GM19395 (cell line): ENCODE data around the gene COL18A1.

Experiments
- ATAC-seq: cut with Tn5 transposase; IDR thresholded peaks from one replicate; pipeline ENCODE4 v1.9.1; 2021; ENCODE audit warnings: mild to moderate bottlenecking, moderate library complexity; ENCODE audit not compliant: unreplicated experiment

The COL18A1 gene

GRCh38 chr21:45381865-45382696 lies 22.9 kb upstream of the COL18A1 start:
- ATAC-seq: no peak

- no peak for ATAC-seq
These were observed 22.3 kb upstream of the COL18A1 start for GRCh38 chr21:45382697-45382997.

GRCh38 chr21:45383111-45383614 lies 21.8 kb upstream of the COL18A1 start:
- no peak for ATAC-seq

GRCh38 chr21:45383615-45384201 lies 21.3 kb upstream of the COL18A1 start:
- no peak for ATAC-seq

GRCh38 chr21:45384656-45385548 lies 20.1 kb upstream of the COL18A1 start:
- no peak for ATAC-seq

DNA sequence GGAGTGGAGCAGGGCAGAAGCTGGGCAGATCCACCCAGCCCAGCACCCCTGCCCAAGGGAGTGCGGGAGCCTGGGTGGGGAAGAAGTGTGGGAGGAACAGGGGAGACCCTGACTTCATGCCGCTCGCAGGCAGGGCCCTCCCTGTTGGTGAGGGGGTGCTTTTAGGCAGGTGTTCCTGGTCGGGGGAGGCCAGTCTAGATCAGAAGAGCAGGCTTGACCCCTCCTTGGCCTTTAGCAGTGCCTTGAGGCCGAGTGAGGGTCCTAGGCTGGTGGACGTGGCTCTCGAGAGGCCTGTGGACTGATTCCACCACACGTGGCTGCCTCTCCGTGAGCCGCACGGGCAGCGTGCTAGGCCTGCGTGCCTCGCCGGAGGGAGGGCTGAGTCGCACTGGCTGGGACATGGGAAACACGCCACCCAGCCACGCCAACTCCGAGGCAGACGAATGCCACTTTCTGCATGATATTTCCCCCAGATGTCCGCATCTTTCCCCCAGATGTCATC lies 19.4 kb upstream of the COL18A1 start:
- ATAC-seq: no peak

- ATAC-seq: no peak
These were observed 18.6 kb upstream of the COL18A1 start for GRCh38 chr21:45386336-45386727.

- no peak for ATAC-seq
These were observed 18.1 kb upstream of the COL18A1 start for GRCh38 chr21:45386728-45387371.

DNA sequence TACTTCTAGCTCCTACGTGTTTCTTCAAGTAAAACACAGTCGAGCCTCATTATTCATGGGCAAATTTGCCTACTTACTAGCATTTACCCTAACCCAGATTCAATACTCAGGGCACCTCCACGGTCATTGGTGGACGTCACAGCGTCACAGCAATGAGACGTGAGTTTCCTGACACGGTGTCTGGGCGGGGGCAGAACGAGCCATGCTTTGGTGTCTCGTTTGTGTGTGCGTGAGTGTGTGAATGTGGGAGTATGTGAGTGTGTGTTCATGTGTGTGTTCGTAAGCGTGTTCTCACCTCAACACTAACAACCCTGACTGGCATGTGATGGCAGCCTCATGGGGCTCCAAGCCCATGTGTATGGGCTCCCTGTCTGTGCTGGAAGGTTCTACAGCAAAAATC lies 17.5 kb upstream of the COL18A1 start:
- no peak for ATAC-seq

DNA sequence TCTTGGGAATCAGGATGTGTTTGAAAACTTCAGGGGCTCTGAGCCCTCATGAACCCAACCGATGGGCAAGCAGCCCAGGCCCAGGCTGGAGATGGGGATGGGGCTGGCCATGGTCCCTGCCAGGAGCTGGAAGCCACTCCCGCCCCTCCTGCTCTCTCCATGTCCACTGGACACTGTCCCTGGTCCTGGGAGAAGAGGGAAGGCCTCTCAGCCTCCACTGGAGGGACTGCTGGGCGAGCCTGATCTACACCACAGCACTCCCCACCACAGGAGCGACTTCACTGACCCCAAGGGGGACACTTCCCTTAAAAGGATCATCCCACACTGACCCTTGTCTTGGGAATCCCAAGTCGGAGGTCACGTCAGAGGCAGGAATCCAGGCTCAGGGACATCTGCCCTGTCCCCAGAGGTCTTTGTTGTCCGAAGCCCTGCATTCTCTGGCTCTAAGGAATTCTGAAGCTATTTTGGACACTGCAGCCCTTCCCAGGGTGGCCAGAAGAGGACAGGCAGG lies 16.9 kb upstream of the COL18A1 start:
- no peak for ATAC-seq

DNA sequence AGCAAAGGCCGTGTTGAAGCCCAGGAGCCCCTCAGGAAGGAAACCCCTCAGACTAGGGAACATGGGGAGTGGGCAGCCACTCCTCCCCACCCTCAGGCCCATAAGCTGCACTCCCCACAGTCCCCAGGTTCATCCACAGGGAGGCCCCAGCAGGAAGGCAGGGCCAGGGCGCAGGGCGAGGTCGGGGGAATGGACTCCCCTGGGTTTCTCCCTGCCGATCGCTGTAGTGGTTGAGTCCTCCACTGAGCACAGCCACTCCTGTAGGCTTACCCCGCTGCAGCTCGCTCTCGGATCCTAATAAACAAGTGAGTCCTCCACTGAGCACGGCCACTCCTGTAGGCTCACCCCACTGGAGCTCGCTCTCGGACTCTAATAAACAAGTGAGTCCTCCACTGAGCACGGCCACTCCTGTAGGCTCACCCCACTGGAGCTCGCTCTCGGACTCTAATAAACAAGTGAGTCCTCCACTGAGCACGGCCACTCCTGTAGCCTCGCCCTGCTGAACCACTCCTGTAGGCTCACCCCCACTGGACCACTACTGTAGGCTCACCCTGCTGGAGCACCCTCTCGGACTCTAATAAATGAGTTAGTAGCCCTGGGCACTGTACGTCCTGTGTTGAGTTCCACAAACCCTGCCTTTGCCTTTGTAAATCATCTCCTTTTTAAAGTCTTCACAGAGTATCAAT lies 16.2 kb upstream of the COL18A1 start:
- no peak for ATAC-seq

- no peak for ATAC-seq
These were observed 14.7 kb upstream of the COL18A1 start for GRCh38 chr21:45390121-45390751.

DNA sequence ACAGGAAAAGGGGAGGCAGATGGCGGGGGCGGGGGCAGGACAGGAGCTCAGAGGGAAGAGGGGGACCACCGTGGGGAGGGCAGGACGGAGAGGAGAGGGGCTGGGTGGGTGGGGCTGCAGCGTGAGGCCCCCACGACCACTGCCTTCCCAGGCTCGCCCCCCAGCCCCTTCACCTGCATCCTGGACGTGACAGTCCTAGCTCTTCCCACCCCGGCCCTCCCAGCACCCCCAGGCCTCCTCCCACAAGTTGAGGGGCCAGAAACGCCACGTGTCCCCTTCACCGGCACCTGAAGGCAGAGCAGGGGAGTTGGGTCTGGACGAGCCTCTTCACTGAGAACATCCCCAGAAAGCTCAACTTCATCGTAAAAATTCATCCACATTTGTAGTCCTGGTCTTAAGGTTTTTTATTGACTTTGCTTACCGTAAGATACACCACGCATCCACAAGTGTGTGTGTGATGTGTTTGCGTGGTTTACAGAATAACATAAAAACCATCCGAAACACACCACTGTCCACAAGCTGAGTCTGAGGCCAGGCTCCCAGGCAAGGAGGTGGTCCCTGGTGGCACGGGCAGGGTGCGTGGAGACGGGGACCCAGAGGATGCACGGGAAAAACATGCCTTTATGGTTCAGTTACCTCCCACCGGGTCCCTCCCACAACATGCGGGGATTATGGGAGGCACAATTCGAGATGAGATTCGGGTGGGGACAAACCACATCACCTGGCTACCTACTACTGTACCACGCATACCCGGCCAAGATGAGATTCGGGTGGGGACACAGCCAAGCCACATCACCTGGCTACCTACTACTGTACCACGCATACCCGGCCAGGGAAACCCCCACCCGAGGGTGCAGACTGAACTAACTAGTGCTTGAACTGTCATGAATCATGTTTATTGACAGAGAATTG lies 13.9 kb upstream of the COL18A1 start:
- ATAC-seq: no peak

GRCh38 chr21:45391743-45392572 lies 13.0 kb upstream of the COL18A1 start:
- no peak for ATAC-seq

DNA sequence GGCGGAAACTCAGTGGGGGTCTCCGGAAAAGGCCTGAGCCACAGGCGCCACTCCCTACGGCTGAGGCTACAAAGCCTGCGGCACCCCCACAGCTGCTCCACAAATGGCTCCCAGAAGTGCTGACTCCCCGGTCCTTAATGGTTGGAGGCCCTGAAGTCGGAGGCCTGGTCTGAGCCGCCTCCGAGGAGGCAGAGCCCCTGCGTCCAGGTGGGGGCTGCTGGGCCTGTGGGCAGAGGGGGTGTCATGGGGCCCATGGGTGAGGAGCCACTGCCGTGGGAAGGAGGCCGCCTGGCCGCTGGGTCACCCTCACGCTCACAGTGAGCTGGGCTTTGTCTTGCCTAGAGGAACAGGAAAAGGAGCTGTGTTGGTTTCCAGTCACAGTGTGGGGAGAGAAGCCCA lies 12.4 kb upstream of the COL18A1 start:
- no peak for ATAC-seq

- no peak for ATAC-seq
These were observed 11.9 kb upstream of the COL18A1 start for GRCh38 chr21:45393021-45393420.

GRCh38 chr21:45393833-45394638 lies 10.9 kb upstream of the COL18A1 start:
- ATAC-seq: no peak
